SK-N-SH treated with all-trans-retinoic acid at 6 μM for 48 hours (cell line): ENCODE results near the gene NTPCR.

Source experiments
- ATAC-seq: fragments of 200-7000 bp; cut with Tn5 transposase; 3 replicates; pipeline ENCODE4 v1.9.1; 2020; ENCODE audit warnings: mild to moderate bottlenecking, moderate library complexity
- ARNTL ChIP-seq: fragments of 450-650 bp; formaldehyde crosslinking; IDR thresholded peaks from 2 replicates; pipeline ENCODE4 v1.5.0; 2020; ENCODE audit warnings: low read depth, mild to moderate bottlenecking, moderate library complexity, borderline replicate concordance
- BACH2 ChIP-seq: fragments of 250-450 bp; sonication (Bioruptor Pico); IDR thresholded peaks from 2 replicates; pipeline ENCODE4 v1.9.0; 2021; ENCODE audit warnings: mild to moderate bottlenecking, borderline replicate concordance
- CREB5 ChIP-seq: fragments of 250-450 bp; sonication (Bioruptor Pico); IDR thresholded peaks from 2 replicates; pipeline ENCODE4 v1.5.1; 2020; ENCODE audit warnings: low read depth, mild to moderate bottlenecking, moderate library complexity
- CSRNP3 ChIP-seq: fragments of 250-450 bp; sonication (Bioruptor Pico); IDR thresholded peaks from 2 replicates; pipeline ENCODE4 v1.5.1; 2021; ENCODE audit warnings: mild to moderate bottlenecking, moderate library complexity
- ESRRG ChIP-seq: fragments of 250-450 bp; sonication (Bioruptor Pico); IDR thresholded peaks from 2 replicates; pipeline ENCODE4 v1.6.1; 2021; ENCODE audit warnings: mild to moderate bottlenecking
- GLIS3 ChIP-seq: fragments of 250-450 bp; sonication (Bioruptor Pico); IDR thresholded peaks from 2 replicates; pipeline ENCODE4 v1.5.0; 2020; ENCODE audit warnings: mild to moderate bottlenecking, moderate library complexity
- ISL1 ChIP-seq: fragments of 250-450 bp; sonication (Bioruptor Pico); IDR thresholded peaks from 2 replicates; pipeline ENCODE4 v2.1.2; 2022; ENCODE audit warnings: mild to moderate bottlenecking, moderate library complexity
- OSR1 ChIP-seq: fragments of 250-450 bp; sonication (Bioruptor Pico); IDR thresholded peaks from 2 replicates; pipeline ENCODE4 v1.8.0; 2022; ENCODE audit warnings: moderate library complexity, mild to moderate bottlenecking, inconsistent platforms
- PATZ1 ChIP-seq: fragments of 250-450 bp; sonication (Bioruptor Pico); IDR thresholded peaks from 2 replicates; pipeline ENCODE4 v1.8.0; 2020; ENCODE audit warnings: mild to moderate bottlenecking, moderate library complexity, borderline replicate concordance
- POU6F1 ChIP-seq: fragments of 250-450 bp; sonication (Bioruptor Pico); IDR thresholded peaks from 2 replicates; pipeline ENCODE4 v1.8.0; 2021; ENCODE audit warnings: low read depth, mild to moderate bottlenecking, moderate library complexity, borderline replicate concordance
- PPARA ChIP-seq: fragments of 250-450 bp; sonication (Bioruptor Pico); IDR thresholded peaks from 2 replicates; pipeline ENCODE4 v1.5.0; 2020; ENCODE audit warnings: mild to moderate bottlenecking, borderline replicate concordance
- RARB ChIP-seq: fragments of 250-450 bp; sonication (Bioruptor Pico); IDR thresholded peaks from 2 replicates; pipeline ENCODE4 v1.8.0; 2021; ENCODE audit warnings: mild to moderate bottlenecking, moderate library complexity
- SNAI2 ChIP-seq: fragments of 250-450 bp; sonication (Bioruptor Pico); IDR thresholded peaks from 2 replicates; pipeline ENCODE4 v1.5.0; 2020; ENCODE audit warnings: mild to moderate bottlenecking, moderate library complexity
- TCF4 ChIP-seq: fragments of 250-450 bp; sonication (Bioruptor Pico); IDR thresholded peaks from 2 replicates; pipeline ENCODE4 v1.8.0; 2021; ENCODE audit warnings: mild to moderate bottlenecking, moderate library complexity, borderline replicate concordance
- TOX ChIP-seq: fragments of 250-450 bp; sonication (Bioruptor Pico); IDR thresholded peaks from 2 replicates; pipeline ENCODE4 v1.8.0; 2021; ENCODE audit warnings: mild to moderate bottlenecking, moderate library complexity, borderline replicate concordance
- TSHZ2 ChIP-seq: fragments of 250-450 bp; sonication (Bioruptor Pico); IDR thresholded peaks from 2 replicates; pipeline ENCODE4 v1.5.0; 2020; ENCODE audit warnings: mild to moderate bottlenecking, moderate library complexity
- ZC3H10 ChIP-seq: fragments of 250-450 bp; sonication (Bioruptor Pico); IDR thresholded peaks from 2 replicates; pipeline ENCODE4 v1.5.1; 2021; ENCODE audit warnings: mild to moderate bottlenecking, moderate library complexity
- ZFP3 ChIP-seq: fragments of 250-450 bp; sonication (Bioruptor Pico); IDR thresholded peaks from 2 replicates; pipeline ENCODE4 v1.5.0; 2020; ENCODE audit warnings: mild to moderate bottlenecking, moderate library complexity
- ZFP30 ChIP-seq: fragments of 450-650 bp; formaldehyde crosslinking; IDR thresholded peaks from 2 replicates; pipeline ENCODE4 v1.5.0; 2022; ENCODE audit warnings: mild to moderate bottlenecking, moderate library complexity
- ZNF565 ChIP-seq: fragments of 450-650 bp; formaldehyde crosslinking; conservative IDR thresholded peaks from 2 replicates; pipeline ENCODE4 v1.5.0; 2020; ENCODE audit warnings: low read depth, mild to moderate bottlenecking, moderate library complexity
- ZNF70 ChIP-seq: fragments of 450-650 bp; formaldehyde crosslinking; IDR thresholded peaks from 2 replicates; pipeline ENCODE4 v1.5.0; 2020; ENCODE audit warnings: mild to moderate bottlenecking, moderate library complexity
- ZNF8 ChIP-seq: fragments of 450-650 bp; formaldehyde crosslinking; IDR thresholded peaks from 2 replicates; pipeline ENCODE4 v1.5.0; 2020; ENCODE audit warnings: mild to moderate bottlenecking, moderate library complexity

Gene NTPCR

GRCh38 chr1:232909752-232910151 lies 40.7 kb upstream of the NTPCR start:
- TF ChIP-seq ZNF70 (no peak), ZNF8 (no peak), PPARA (no peak), CREB5 (CRISPR knock-in tag) (no peak), BACH2 (CRISPR knock-in tag) (no peak), ZFP3 (CRISPR knock-in tag) (no peak), ZFP30 (CRISPR knock-in tag) (no peak), TSHZ2 (CRISPR knock-in tag) (no peak), OSR1 (CRISPR knock-in tag) (no peak), SNAI2 (CRISPR knock-in tag) (no peak), ESRRG (CRISPR knock-in tag) (no peak), ISL1 (no peak), RARB (no peak), TCF4 (CRISPR knock-in tag) (no peak), ARNTL (CRISPR knock-in tag) (no peak), PATZ1 (CRISPR knock-in tag) (no peak), ZC3H10 (no peak), POU6F1 (CRISPR knock-in tag) (no peak), TOX (no peak)
- no peak for ATAC-seq

GRCh38 chr1:232911027-232911599 lies 39.3 kb upstream of the NTPCR start:
- ATAC-seq, result no peak
- TF ChIP-seq ESRRG (CRISPR knock-in tag), result no peak
- TF ChIP-seq BACH2 (CRISPR knock-in tag), result no peak
- no peak for TF ChIP-seq ARNTL (CRISPR knock-in tag)
- no peak for TF ChIP-seq CSRNP3 (CRISPR knock-in tag)
- no peak for TF ChIP-seq POU6F1 (CRISPR knock-in tag)
- TF ChIP-seq TSHZ2 (CRISPR knock-in tag), result no peak
- no peak for TF ChIP-seq OSR1 (CRISPR knock-in tag)
- TF ChIP-seq GLIS3, result no peak
- TF ChIP-seq ISL1, result no peak
- TF ChIP-seq PATZ1 (CRISPR knock-in tag), result no peak
- no peak for TF ChIP-seq ZNF565 (CRISPR knock-in tag)
- no peak for TF ChIP-seq SNAI2 (CRISPR knock-in tag)
- no peak for TF ChIP-seq TOX
- no peak for TF ChIP-seq CREB5 (CRISPR knock-in tag)
- TF ChIP-seq ZFP3 (CRISPR knock-in tag), result no peak
